SK-N-SH treated with all-trans-retinoic acid at 6 μM for 48 hours (cell line): Measurements from ENCODE around the gene PGAP2.
"Not testable (repeated sequence)": the region's sequence is repeated elsewhere in the genome, so short reads cannot be mapped to it uniquely, and the experiment has no call there.

Source experiments
- ATAC-seq: fragments of 200-7000 bp; cut with Tn5 transposase; 3 replicates; pipeline ENCODE4 v1.9.1; 2020; ENCODE audit warnings: mild to moderate bottlenecking, moderate library complexity
- ARNTL ChIP-seq: fragments of 450-650 bp; formaldehyde crosslinking; IDR thresholded peaks from 2 replicates; pipeline ENCODE4 v1.5.0; 2020; ENCODE audit warnings: low read depth, mild to moderate bottlenecking, moderate library complexity, borderline replicate concordance
- BACH2 ChIP-seq: fragments of 250-450 bp; sonication (Bioruptor Pico); IDR thresholded peaks from 2 replicates; pipeline ENCODE4 v1.9.0; 2021; ENCODE audit warnings: mild to moderate bottlenecking, borderline replicate concordance
- CSDC2 ChIP-seq: fragments of 250-450 bp; sonication (Bioruptor Pico); IDR thresholded peaks from 2 replicates; pipeline ENCODE4 v1.5.0; 2020; ENCODE audit warnings: mild to moderate bottlenecking, moderate library complexity
- ESRRG ChIP-seq: fragments of 250-450 bp; sonication (Bioruptor Pico); IDR thresholded peaks from 2 replicates; pipeline ENCODE4 v1.6.1; 2021; ENCODE audit warnings: mild to moderate bottlenecking
- ISL1 ChIP-seq: fragments of 250-450 bp; sonication (Bioruptor Pico); IDR thresholded peaks from 2 replicates; pipeline ENCODE4 v2.1.2; 2022; ENCODE audit warnings: mild to moderate bottlenecking, moderate library complexity
- OSR1 ChIP-seq: fragments of 250-450 bp; sonication (Bioruptor Pico); IDR thresholded peaks from 2 replicates; pipeline ENCODE4 v1.8.0; 2022; ENCODE audit warnings: moderate library complexity, mild to moderate bottlenecking, inconsistent platforms
- PPARA ChIP-seq: fragments of 250-450 bp; sonication (Bioruptor Pico); IDR thresholded peaks from 2 replicates; pipeline ENCODE4 v1.5.0; 2020; ENCODE audit warnings: mild to moderate bottlenecking, borderline replicate concordance
- RARB ChIP-seq: fragments of 250-450 bp; sonication (Bioruptor Pico); IDR thresholded peaks from 2 replicates; pipeline ENCODE4 v1.8.0; 2021; ENCODE audit warnings: mild to moderate bottlenecking, moderate library complexity
- SNAI2 ChIP-seq: fragments of 250-450 bp; sonication (Bioruptor Pico); IDR thresholded peaks from 2 replicates; pipeline ENCODE4 v1.5.0; 2020; ENCODE audit warnings: mild to moderate bottlenecking, moderate library complexity
- TCF4 ChIP-seq: fragments of 250-450 bp; sonication (Bioruptor Pico); IDR thresholded peaks from 2 replicates; pipeline ENCODE4 v1.8.0; 2021; ENCODE audit warnings: mild to moderate bottlenecking, moderate library complexity, borderline replicate concordance
- TOX ChIP-seq: fragments of 250-450 bp; sonication (Bioruptor Pico); IDR thresholded peaks from 2 replicates; pipeline ENCODE4 v1.8.0; 2021; ENCODE audit warnings: mild to moderate bottlenecking, moderate library complexity, borderline replicate concordance
- ZFP3 ChIP-seq: fragments of 250-450 bp; sonication (Bioruptor Pico); IDR thresholded peaks from 2 replicates; pipeline ENCODE4 v1.5.0; 2020; ENCODE audit warnings: mild to moderate bottlenecking, moderate library complexity
- ZFP30 ChIP-seq: fragments of 450-650 bp; formaldehyde crosslinking; IDR thresholded peaks from 2 replicates; pipeline ENCODE4 v1.5.0; 2022; ENCODE audit warnings: mild to moderate bottlenecking, moderate library complexity
- ZNF565 ChIP-seq: fragments of 450-650 bp; formaldehyde crosslinking; conservative IDR thresholded peaks from 2 replicates; pipeline ENCODE4 v1.5.0; 2020; ENCODE audit warnings: low read depth, mild to moderate bottlenecking, moderate library complexity
- ZNF70 ChIP-seq: fragments of 450-650 bp; formaldehyde crosslinking; IDR thresholded peaks from 2 replicates; pipeline ENCODE4 v1.5.0; 2020; ENCODE audit warnings: mild to moderate bottlenecking, moderate library complexity
- ZNF8 ChIP-seq: fragments of 450-650 bp; formaldehyde crosslinking; IDR thresholded peaks from 2 replicates; pipeline ENCODE4 v1.5.0; 2020; ENCODE audit warnings: mild to moderate bottlenecking, moderate library complexity
- TF ChIP-seq, protein P1 (sequence below): fragments of 250-450 bp; sonication (Bioruptor Pico); IDR thresholded peaks from 2 replicates; pipeline ENCODE4 v1.5.0; 2020; ENCODE audit warnings: mild to moderate bottlenecking, moderate library complexity
- TF ChIP-seq, protein P2 (sequence below): fragments of 250-450 bp; sonication (Bioruptor Pico); IDR thresholded peaks from 2 replicates; pipeline ENCODE4 v1.8.0; 2020; ENCODE audit warnings: mild to moderate bottlenecking, moderate library complexity, borderline replicate concordance
- TF ChIP-seq, protein P3 (sequence below): fragments of 250-450 bp; sonication (Bioruptor Pico); IDR thresholded peaks from 2 replicates; pipeline ENCODE4 v1.8.0; 2021; ENCODE audit warnings: low read depth, mild to moderate bottlenecking, moderate library complexity, borderline replicate concordance
- TF ChIP-seq, protein P4 (sequence below): fragments of 250-450 bp; sonication (Bioruptor Pico); IDR thresholded peaks from 2 replicates; pipeline ENCODE4 v1.5.1; 2020; ENCODE audit warnings: low read depth, mild to moderate bottlenecking, moderate library complexity

The PGAP2 gene

DNA sequence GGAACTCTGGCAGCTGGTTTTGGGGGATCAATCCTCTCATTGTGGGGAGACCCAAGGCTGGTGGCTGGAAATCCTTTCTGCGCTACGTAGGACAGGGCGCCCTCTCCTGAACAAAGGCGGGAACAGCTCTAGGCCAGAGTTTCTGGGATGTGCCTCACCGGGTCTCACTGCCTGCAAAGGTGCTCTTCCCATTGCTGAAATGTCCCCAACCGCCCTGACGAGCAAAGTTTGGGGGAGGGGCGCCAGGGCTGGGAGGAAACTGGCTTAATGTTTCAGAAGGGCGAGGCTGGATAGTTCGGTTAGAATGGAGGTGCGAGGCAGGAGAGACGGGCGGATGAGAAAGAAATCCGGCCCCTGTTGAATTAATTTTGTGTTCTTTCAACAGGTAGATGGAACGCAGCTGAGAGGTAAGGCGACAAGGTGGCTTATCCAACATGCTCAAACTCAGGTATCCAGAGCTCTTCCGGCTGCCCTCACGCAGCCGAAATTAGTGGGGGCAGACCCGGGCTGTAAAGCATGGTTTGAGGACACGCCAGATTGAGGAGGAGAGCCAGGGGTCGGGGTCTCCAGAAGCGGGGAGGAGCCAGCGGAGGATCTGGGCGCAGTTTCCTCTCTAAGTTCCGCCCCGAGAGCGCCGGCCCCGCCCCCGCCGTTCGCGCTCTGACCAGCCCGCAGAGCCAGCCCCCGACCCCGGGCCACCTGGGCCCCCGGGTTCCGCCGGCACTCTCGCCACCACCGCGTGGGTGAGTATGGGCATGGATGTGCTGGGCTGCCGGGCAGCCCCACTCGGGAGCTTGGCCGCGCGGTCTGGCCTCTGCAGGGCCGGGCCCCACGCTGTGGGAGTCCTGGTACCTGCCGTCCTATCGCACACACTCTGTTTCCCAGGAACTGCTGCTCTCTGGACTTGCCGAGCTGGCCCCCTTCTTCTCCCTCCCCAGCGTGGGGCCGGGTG is at the start of gene PGAP2:
TSS of gene PGAP2 (plus strand) at position 652 of the 952 bp plus-strand sequence. CDS start 2,700 bp downstream, outside the sequence.
- TF ChIP-seq ZNF565 (CRISPR knock-in tag): no peak
- ATAC-seq: peak; percentile 87

DNA sequence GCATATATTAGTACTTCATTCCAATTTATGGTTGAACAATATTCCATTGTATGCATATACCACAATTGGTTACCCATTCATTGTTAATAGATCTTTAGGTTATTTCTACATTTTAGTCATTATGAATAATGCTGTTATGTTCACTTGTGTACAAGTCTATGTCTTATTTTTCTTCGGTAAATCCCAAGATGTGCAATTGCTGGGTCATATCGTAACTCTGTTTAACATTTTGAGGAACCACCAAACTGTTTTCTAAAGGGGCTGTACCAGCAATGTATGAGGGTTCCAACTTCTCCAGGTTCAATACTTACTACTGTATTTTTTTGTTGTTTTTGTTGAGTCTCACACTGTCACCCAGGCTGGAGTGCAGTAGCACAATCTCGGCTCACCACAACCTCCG is 44.1 kb upstream of the PGAP2 start:
- no peak for ATAC-seq
- TF ChIP-seq ESRRG (no peak), OSR1 (CRISPR knock-in tag) (no peak), ZNF8 (CRISPR knock-in tag) (no peak), TCF4 (CRISPR knock-in tag) (no peak), CSDC2 (CRISPR knock-in tag) (no peak), ARNTL (CRISPR knock-in tag) (no peak), BACH2 (no peak)

DNA sequence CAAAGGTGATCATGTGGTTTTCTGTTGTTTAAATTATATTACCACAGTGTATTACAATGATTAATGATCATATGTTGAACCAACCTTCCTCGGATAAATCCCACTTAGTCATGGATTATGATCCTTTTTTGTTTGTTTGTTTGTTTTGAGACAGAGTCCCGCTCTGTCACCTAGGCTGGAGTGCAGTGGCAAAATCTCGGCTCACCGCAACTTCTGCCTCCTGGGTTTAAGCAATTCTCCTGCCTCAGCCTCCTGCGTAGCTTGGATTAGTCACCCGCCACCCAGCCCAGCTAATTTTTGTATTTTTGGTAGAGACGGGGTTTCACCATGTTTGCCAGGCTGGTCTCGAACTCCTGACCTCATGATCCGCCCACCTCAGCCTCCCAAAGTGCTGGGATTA is 41.5 kb upstream of the PGAP2 start:
- ATAC-seq: not testable (repeated sequence)

DNA sequence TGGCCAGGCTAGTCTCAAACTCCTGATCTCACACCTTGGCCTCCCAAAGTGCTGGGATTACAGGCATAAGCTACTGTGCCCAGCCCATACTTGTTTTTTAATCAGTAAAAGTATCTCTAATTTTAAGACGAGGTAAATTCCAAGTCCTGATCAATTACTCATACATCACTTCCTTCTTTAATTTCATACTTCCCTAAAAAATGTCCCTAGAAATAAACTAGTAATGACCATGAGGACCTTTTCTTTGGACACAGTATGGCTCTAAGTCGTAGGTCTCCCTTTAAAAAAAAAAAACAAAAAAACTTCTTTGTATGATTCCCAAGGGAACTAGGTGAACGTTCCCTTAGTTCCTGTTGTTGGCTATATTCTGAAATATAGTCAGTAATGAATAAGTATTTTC is 40.8 kb upstream of the PGAP2 start:
- TF ChIP-seq RARB (CRISPR knock-in tag) (no peak), BACH2 (no peak), CSDC2 (CRISPR knock-in tag) (no peak), ARNTL (CRISPR knock-in tag) (no peak), TOX (CRISPR knock-in tag) (no peak), ZNF8 (CRISPR knock-in tag) (no peak)
- no peak for ATAC-seq

DNA sequence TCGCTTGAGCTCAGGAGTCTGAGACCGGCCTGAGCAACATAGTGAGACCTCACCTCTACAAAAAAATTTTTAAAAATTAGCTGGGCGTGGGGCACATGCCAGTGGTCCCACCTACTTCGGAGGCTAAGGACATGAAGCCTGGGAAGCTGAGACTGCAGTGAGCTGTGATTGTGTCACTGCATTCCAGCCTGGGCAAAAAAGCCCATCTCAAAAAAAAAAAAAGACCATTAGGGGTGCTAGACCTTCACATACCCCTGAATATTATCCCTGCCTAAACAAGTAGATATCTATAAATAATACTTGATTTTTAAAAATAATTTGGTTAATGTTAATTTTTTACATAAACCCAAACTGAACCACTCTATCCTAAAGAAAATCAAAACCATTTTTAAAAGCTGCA is 35.2 kb upstream of the PGAP2 start:
- no peak for TF ChIP-seq ISL1 (CRISPR knock-in tag)
- TF ChIP-seq ZNF70 (CRISPR knock-in tag): no peak
- TF ChIP-seq, protein P1, sequence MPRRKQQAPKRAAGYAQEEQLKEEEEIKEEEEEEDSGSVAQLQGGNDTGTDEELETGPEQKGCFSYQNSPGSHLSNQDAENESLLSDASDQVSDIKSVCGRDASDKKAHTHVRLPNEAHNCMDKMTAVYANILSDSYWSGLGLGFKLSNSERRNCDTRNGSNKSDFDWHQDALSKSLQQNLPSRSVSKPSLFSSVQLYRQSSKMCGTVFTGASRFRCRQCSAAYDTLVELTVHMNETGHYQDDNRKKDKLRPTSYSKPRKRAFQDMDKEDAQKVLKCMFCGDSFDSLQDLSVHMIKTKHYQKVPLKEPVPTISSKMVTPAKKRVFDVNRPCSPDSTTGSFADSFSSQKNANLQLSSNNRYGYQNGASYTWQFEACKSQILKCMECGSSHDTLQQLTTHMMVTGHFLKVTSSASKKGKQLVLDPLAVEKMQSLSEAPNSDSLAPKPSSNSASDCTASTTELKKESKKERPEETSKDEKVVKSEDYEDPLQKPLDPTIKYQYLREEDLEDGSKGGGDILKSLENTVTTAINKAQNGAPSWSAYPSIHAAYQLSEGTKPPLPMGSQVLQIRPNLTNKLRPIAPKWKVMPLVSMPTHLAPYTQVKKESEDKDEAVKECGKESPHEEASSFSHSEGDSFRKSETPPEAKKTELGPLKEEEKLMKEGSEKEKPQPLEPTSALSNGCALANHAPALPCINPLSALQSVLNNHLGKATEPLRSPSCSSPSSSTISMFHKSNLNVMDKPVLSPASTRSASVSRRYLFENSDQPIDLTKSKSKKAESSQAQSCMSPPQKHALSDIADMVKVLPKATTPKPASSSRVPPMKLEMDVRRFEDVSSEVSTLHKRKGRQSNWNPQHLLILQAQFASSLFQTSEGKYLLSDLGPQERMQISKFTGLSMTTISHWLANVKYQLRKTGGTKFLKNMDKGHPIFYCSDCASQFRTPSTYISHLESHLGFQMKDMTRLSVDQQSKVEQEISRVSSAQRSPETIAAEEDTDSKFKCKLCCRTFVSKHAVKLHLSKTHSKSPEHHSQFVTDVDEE (CRISPR knock-in tag): no peak
- TF ChIP-seq, protein P2, sequence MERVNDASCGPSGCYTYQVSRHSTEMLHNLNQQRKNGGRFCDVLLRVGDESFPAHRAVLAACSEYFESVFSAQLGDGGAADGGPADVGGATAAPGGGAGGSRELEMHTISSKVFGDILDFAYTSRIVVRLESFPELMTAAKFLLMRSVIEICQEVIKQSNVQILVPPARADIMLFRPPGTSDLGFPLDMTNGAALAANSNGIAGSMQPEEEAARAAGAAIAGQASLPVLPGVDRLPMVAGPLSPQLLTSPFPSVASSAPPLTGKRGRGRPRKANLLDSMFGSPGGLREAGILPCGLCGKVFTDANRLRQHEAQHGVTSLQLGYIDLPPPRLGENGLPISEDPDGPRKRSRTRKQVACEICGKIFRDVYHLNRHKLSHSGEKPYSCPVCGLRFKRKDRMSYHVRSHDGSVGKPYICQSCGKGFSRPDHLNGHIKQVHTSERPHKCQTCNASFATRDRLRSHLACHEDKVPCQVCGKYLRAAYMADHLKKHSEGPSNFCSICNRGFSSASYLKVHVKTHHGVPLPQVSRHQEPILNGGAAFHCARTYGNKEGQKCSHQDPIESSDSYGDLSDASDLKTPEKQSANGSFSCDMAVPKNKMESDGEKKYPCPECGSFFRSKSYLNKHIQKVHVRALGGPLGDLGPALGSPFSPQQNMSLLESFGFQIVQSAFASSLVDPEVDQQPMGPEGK (CRISPR knock-in tag): no peak
- no peak for TF ChIP-seq ZNF8 (CRISPR knock-in tag)
- no peak for TF ChIP-seq ARNTL (CRISPR knock-in tag)
- TF ChIP-seq SNAI2 (CRISPR knock-in tag): no peak
- no peak for TF ChIP-seq ZFP3 (CRISPR knock-in tag)
- no peak for TF ChIP-seq RARB (CRISPR knock-in tag)
- no peak for TF ChIP-seq ZFP30 (CRISPR knock-in tag)
- ATAC-seq: no peak

DNA sequence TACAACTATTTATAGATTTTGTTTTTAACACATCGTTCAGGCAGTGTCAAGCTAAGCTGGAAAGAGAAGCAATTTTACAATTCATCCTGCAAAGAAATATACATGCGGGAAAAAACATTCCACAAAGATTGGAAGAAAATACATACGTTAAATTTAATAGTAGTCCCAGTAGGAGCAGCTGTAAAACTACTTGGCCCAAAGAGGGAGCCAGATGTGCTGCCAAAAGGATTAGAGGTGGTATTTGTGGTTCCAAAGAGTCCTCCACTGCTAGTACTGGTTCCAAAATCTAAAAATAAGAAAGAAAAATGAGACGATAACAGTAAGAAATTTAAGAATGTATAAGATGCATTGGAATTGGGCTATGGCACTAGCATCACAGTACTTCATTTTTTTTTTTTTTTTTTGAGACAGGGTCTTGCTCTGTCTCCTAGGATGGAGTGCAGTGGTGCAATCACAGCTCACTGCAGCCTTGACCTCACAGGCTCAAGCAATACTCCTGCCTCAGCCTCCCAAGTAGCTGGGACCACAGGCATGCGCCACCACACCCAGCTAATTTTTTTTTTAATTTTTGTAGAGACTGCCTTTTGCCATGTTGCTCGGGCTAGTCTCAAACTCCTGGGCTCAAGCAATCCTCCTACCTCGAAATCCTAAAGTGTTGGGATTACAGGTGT is 32.5 kb upstream of the PGAP2 start:
- no peak for ATAC-seq
- no peak for TF ChIP-seq PPARA (CRISPR knock-in tag)
- no peak for TF ChIP-seq ESRRG
- TF ChIP-seq ZNF70 (CRISPR knock-in tag): no peak
- no peak for TF ChIP-seq ARNTL (CRISPR knock-in tag)
- TF ChIP-seq CSDC2 (CRISPR knock-in tag): no peak
- TF ChIP-seq TCF4 (CRISPR knock-in tag): no peak
- TF ChIP-seq, protein P3, sequence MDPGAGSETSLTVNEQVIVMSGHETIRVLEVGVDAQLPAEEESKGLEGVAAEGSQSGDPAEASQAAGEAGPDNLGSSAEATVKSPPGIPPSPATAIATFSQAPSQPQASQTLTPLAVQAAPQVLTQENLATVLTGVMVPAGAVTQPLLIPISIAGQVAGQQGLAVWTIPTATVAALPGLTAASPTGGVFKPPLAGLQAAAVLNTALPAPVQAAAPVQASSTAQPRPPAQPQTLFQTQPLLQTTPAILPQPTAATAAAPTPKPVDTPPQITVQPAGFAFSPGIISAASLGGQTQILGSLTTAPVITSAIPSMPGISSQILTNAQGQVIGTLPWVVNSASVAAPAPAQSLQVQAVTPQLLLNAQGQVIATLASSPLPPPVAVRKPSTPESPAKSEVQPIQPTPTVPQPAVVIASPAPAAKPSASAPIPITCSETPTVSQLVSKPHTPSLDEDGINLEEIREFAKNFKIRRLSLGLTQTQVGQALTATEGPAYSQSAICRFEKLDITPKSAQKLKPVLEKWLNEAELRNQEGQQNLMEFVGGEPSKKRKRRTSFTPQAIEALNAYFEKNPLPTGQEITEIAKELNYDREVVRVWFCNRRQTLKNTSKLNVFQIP (CRISPR knock-in tag): no peak
- TF ChIP-seq ZFP3 (CRISPR knock-in tag): no peak
- TF ChIP-seq, protein P2 (CRISPR knock-in tag): no peak
- no peak for TF ChIP-seq ZNF565 (CRISPR knock-in tag)
- TF ChIP-seq RARB (CRISPR knock-in tag): no peak
- TF ChIP-seq, protein P4, sequence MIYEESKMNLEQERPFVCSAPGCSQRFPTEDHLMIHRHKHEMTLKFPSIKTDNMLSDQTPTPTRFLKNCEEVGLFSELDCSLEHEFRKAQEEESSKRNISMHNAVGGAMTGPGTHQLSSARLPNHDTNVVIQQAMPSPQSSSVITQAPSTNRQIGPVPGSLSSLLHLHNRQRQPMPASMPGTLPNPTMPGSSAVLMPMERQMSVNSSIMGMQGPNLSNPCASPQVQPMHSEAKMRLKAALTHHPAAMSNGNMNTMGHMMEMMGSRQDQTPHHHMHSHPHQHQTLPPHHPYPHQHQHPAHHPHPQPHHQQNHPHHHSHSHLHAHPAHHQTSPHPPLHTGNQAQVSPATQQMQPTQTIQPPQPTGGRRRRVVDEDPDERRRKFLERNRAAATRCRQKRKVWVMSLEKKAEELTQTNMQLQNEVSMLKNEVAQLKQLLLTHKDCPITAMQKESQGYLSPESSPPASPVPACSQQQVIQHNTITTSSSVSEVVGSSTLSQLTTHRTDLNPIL: no peak
- no peak for TF ChIP-seq TOX (CRISPR knock-in tag)
